Measurements from ENCODE around the gene ALG12. TPM values are rescaled to one million over a fixed set of nuclear protein-coding genes. Genes with fewer than 3 reads are reported as not detected.

The ALG12 gene
- total RNA-seq, 2 experiments from 2014 or later, result 16.3 to 17.4 TPM

- no peak overlapping the region for H3K27ac Mint-ChIP-seq
- peaks cover 13% of the 10 kb centered on the region for H3K4me1 Mint-ChIP-seq (ENCODE audit: low read depth)
- no peaks in the 10 kb centered on the region for H3K27me3 Mint-ChIP-seq (ENCODE audit: low read depth)
- ATAC-seq (no peak), DNase-seq (no peak)
- H3K4me3 Mint-ChIP-seq, result no peak overlapping the region
- peaks cover 23% of the 10 kb centered on the region for H3K36me3 Mint-ChIP-seq (ENCODE audit: low read depth)
- no peaks in the 10 kb centered on the region for H3K9me3 Mint-ChIP-seq (ENCODE audit: insufficient read depth)
- POLR2A ChIA-PET, result no interaction called here
- CTCF ChIA-PET, result interaction anchor here (0.8 kb wide), 1 partner anchor 118 kb away, joined by 3 read pairs; no protein-coding TSS in a partner anchor
Observed at GRCh38 chr22:49913026-49913425, 5.2 kb downstream of the ALG12 start.

- ATAC-seq (no peak), DNase-seq (no peak)
- H3K4me3 Mint-ChIP-seq, result no peak overlapping the region
- POLR2A ChIA-PET, result no interaction called here
- CTCF ChIA-PET, result interaction anchor here (0.8 kb wide), 1 partner anchor 119 kb away, joined by 3 read pairs; no protein-coding TSS in a partner anchor
- peaks cover 33% of the 10 kb centered on the region for H3K36me3 Mint-ChIP-seq (ENCODE audit: low read depth)
- peaks cover 9% of the 10 kb centered on the region for H3K4me1 Mint-ChIP-seq (ENCODE audit: low read depth)
- no peaks in the 10 kb centered on the region for H3K27me3 Mint-ChIP-seq (ENCODE audit: low read depth)
- no peak overlapping the region for H3K27ac Mint-ChIP-seq
- H3K9me3 Mint-ChIP-seq (ENCODE audit: insufficient read depth), result no peaks in the 10 kb centered on the region
Observed at GRCh38 chr22:49911881-49912625, 6.2 kb downstream of the ALG12 start.

- H3K27ac Mint-ChIP-seq, result no peak overlapping the region
- no peak overlapping the region for H3K4me3 Mint-ChIP-seq
- DNase-seq (no peak), ATAC-seq (no peak)
- POLR2A ChIA-PET, result no interaction called here
- no peaks in the 10 kb centered on the region for H3K9me3 Mint-ChIP-seq (ENCODE audit: insufficient read depth)
- CTCF ChIA-PET, result no interaction called here
- no peaks in the 10 kb centered on the region for H3K4me1 Mint-ChIP-seq (ENCODE audit: low read depth)
- peaks cover 36% of the 10 kb centered on the region for H3K36me3 Mint-ChIP-seq (ENCODE audit: low read depth)
- no peaks in the 10 kb centered on the region for H3K27me3 Mint-ChIP-seq (ENCODE audit: low read depth)
Observed at GRCh38 chr22:49910229-49911155, 7.7 kb downstream of the ALG12 start.

GRCh38 chr22:49909476-49910205, 8.6 kb downstream of the ALG12 start:
- no peak overlapping the region for H3K4me3 Mint-ChIP-seq
- no peaks in the 10 kb centered on the region for H3K9me3 Mint-ChIP-seq (ENCODE audit: insufficient read depth)
- H3K27me3 Mint-ChIP-seq (ENCODE audit: low read depth), result no peaks in the 10 kb centered on the region
- POLR2A ChIA-PET, result no interaction called here
- DNase-seq, result no peak
- no peaks in the 10 kb centered on the region for H3K4me1 Mint-ChIP-seq (ENCODE audit: low read depth)
- ATAC-seq, result no peak
- CTCF ChIA-PET, result no interaction called here
- H3K27ac Mint-ChIP-seq, result no peak overlapping the region
- peaks cover 38% of the 10 kb centered on the region for H3K36me3 Mint-ChIP-seq (ENCODE audit: low read depth)

GRCh38 chr22:49907807-49908206, 10.4 kb downstream of the ALG12 start:
- ATAC-seq (no peak), DNase-seq (no peak)
- Mint-ChIP-seq H3K27me3 (ENCODE audit: low read depth) (no peaks in the 10 kb centered on the region), H3K4me3 (no peak overlapping the region), H3K4me1 (ENCODE audit: low read depth) (no peaks in the 10 kb centered on the region), H3K36me3 (ENCODE audit: low read depth) (peaks cover 47% of the 10 kb centered on the region), H3K9me3 (ENCODE audit: insufficient read depth) (no peaks in the 10 kb centered on the region), H3K27ac (no peak overlapping the region)
- ChIA-PET POLR2A (no interaction called here), CTCF (no interaction called here)

- ChIA-PET POLR2A (no interaction called here), CTCF (interaction anchor here (1.4 to 1.6 kb wide), 2 partner anchors 20 to 124 kb away, joined by 3 read pairs; no protein-coding TSS in a partner anchor)
- no peaks in the 10 kb centered on the region for H3K27me3 Mint-ChIP-seq (ENCODE audit: low read depth)
- H3K27ac Mint-ChIP-seq, result no peak overlapping the region
- no peak for ATAC-seq
- no peaks in the 10 kb centered on the region for H3K9me3 Mint-ChIP-seq (ENCODE audit: insufficient read depth)
- H3K4me3 Mint-ChIP-seq, result no peak overlapping the region
- peaks cover 52% of the 10 kb centered on the region for H3K36me3 Mint-ChIP-seq (ENCODE audit: low read depth)
- no peaks in the 10 kb centered on the region for H3K4me1 Mint-ChIP-seq (ENCODE audit: low read depth)
- no peak for DNase-seq
Observed at GRCh38 chr22:49906799-49907290, 11.4 kb downstream of the ALG12 start.

- Mint-ChIP-seq H3K4me1 (ENCODE audit: low read depth) (no peaks in the 10 kb centered on the region), H3K27ac (no peak overlapping the region), H3K36me3 (ENCODE audit: low read depth) (peaks cover 57% of the 10 kb centered on the region), H3K4me3 (no peak overlapping the region), H3K27me3 (ENCODE audit: low read depth) (no peaks in the 10 kb centered on the region), H3K9me3 (ENCODE audit: insufficient read depth) (no peaks in the 10 kb centered on the region)
- POLR2A ChIA-PET, result interaction anchor here (0.6 kb wide), 1 partner anchor 85 kb away, joined by 4 read pairs; no protein-coding TSS in a partner anchor
- CTCF ChIA-PET, result interaction anchor here (1.4 to 1.6 kb wide), 2 partner anchors 20 to 124 kb away, joined by 3 read pairs; no protein-coding TSS in a partner anchor
- ATAC-seq, result no peak
- no peak for DNase-seq
Observed at GRCh38 chr22:49906071-49906798, 12.0 kb downstream of the ALG12 start.

- no peaks in the 10 kb centered on the region for H3K4me1 Mint-ChIP-seq (ENCODE audit: low read depth)
- no peaks in the 10 kb centered on the region for H3K9me3 Mint-ChIP-seq (ENCODE audit: insufficient read depth)
- peaks cover 64% of the 10 kb centered on the region for H3K36me3 Mint-ChIP-seq (ENCODE audit: low read depth)
- no peaks in the 10 kb centered on the region for H3K27me3 Mint-ChIP-seq (ENCODE audit: low read depth)
- ChIA-PET CTCF (interaction anchor here (1.4 to 1.6 kb wide), 2 partner anchors 19 to 125 kb away, joined by 3 read pairs; no protein-coding TSS in a partner anchor), POLR2A (no interaction called here)
- ATAC-seq (no peak), DNase-seq (no peak)
- no peak overlapping the region for H3K4me3 Mint-ChIP-seq
- no peak overlapping the region for H3K27ac Mint-ChIP-seq
Observed at GRCh38 chr22:49905465-49905864, 12.8 kb downstream of the ALG12 start.

GRCh38 chr22:49904040-49904369, 14.2 kb downstream of the ALG12 start:
- no peak for ATAC-seq
- no peaks in the 10 kb centered on the region for H3K27me3 Mint-ChIP-seq (ENCODE audit: low read depth)
- DNase-seq, result no peak
- H3K27ac Mint-ChIP-seq, result no peak overlapping the region
- H3K36me3 Mint-ChIP-seq (ENCODE audit: low read depth), result peaks cover 67% of the 10 kb centered on the region
- no peaks in the 10 kb centered on the region for H3K9me3 Mint-ChIP-seq (ENCODE audit: insufficient read depth)
- ChIA-PET POLR2A (no interaction called here), CTCF (no interaction called here)
- no peak overlapping the region for H3K4me3 Mint-ChIP-seq
- H3K4me1 Mint-ChIP-seq (ENCODE audit: low read depth), result peaks cover 5% of the 10 kb centered on the region

- H3K27me3 Mint-ChIP-seq (ENCODE audit: low read depth), result no peaks in the 10 kb centered on the region
- ATAC-seq (no peak), DNase-seq (no peak)
- CTCF ChIA-PET, result no interaction called here
- peaks cover 5% of the 10 kb centered on the region for H3K4me1 Mint-ChIP-seq (ENCODE audit: low read depth)
- peaks cover 68% of the 10 kb centered on the region for H3K36me3 Mint-ChIP-seq (ENCODE audit: low read depth)
- POLR2A ChIA-PET, result no interaction called here
- H3K4me3 Mint-ChIP-seq, result no peak overlapping the region
- H3K9me3 Mint-ChIP-seq (ENCODE audit: insufficient read depth), result no peaks in the 10 kb centered on the region
- no peak overlapping the region for H3K27ac Mint-ChIP-seq
Observed at GRCh38 chr22:49903322-49904039, 14.8 kb downstream of the ALG12 start.

- ATAC-seq (no peak), DNase-seq (no peak)
- peaks cover 5% of the 10 kb centered on the region for H3K4me1 Mint-ChIP-seq (ENCODE audit: low read depth)
- H3K27ac Mint-ChIP-seq, result no peak overlapping the region
- peaks cover 58% of the 10 kb centered on the region for H3K36me3 Mint-ChIP-seq (ENCODE audit: low read depth)
- ChIA-PET CTCF (no interaction called here), POLR2A (no interaction called here)
- no peaks in the 10 kb centered on the region for H3K27me3 Mint-ChIP-seq (ENCODE audit: low read depth)
- H3K4me3 Mint-ChIP-seq, result no peak overlapping the region
- H3K9me3 Mint-ChIP-seq (ENCODE audit: insufficient read depth), result no peaks in the 10 kb centered on the region
Observed at GRCh38 chr22:49901457-49901856, 16.8 kb downstream of the ALG12 start.

All from activated CD8-positive, alpha-beta T cell treated with anti-CD3 and anti-CD28 coated beads, Interleukin-2, amount 10 ng/mL, durations not matched to agents 7 days and 5 days (primary cell).